ENCODE data around the gene CELF4. TPM values are rescaled to one million over a fixed set of nuclear protein-coding genes. Genes with fewer than 3 reads are reported as not detected.

Gene CELF4
- total RNA-seq, 3 donors from 2014 or later: 1.0 TPM; not detected in 2

DNA sequence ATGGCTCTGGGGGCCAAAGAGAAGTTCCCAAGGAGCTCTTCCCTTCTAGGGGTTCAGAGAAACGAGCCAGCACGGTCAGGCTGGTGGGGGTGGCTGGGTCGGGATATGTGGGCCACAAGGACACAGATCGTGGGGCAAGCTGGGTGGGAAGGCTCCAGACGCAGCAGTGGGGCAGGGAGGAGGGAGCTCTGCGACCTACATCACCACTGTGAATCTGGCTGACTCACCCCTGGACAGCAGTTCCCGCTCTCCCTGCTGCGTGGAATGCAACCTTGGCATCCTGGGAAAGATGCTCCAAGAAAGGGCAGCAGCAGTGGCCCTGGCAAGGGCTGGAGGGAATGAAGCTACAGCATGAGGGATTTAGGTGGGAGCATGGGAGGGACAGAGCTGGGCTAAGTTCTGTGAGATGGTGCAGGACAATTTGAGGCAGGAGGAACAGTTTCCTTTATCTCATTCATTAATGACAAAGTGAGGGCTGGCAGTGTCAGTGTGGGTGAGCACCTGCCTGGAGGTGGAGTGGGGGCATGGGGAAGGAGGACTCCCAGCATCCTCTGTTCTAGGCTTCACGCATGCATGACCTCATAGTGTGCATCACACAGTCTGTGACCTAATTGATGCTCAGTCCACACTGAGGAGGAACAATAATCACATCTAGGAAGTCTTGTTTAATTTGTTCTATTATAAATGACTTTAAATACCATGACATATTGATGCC is 25.0 kb downstream of the CELF4 start:
- TF ChIP-seq, protein P1, sequence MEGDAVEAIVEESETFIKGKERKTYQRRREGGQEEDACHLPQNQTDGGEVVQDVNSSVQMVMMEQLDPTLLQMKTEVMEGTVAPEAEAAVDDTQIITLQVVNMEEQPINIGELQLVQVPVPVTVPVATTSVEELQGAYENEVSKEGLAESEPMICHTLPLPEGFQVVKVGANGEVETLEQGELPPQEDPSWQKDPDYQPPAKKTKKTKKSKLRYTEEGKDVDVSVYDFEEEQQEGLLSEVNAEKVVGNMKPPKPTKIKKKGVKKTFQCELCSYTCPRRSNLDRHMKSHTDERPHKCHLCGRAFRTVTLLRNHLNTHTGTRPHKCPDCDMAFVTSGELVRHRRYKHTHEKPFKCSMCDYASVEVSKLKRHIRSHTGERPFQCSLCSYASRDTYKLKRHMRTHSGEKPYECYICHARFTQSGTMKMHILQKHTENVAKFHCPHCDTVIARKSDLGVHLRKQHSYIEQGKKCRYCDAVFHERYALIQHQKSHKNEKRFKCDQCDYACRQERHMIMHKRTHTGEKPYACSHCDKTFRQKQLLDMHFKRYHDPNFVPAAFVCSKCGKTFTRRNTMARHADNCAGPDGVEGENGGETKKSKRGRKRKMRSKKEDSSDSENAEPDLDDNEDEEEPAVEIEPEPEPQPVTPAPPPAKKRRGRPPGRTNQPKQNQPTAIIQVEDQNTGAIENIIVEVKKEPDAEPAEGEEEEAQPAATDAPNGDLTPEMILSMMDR (IDR thresholded peaks at IDR 0.05): no peak
- TF ChIP-seq POLR2AphosphoS5 (IDR thresholded peaks at IDR 0.05) (no peak), POLR2A (IDR thresholded peaks at IDR 0.05) (no peak)
- Histone ChIP-seq H3K4me1 (no peaks in the 10 kb centered on the region), H3K27me3 (peaks cover 0 to 32% of the 10 kb centered on the region in 2 donors), H3K4me3 (no peak overlapping the region), H3K9me3 (no peaks in the 10 kb centered on the region), H3K36me3 (no peaks in the 10 kb centered on the region), H3K27ac (no peak overlapping the region)
- intact Hi-C loops (cut with DNase I; ENCODE audit: low total_unique reads): loop anchor here (10.0 kb wide), 1 partner anchor 196 kb away; no protein-coding TSS in a partner anchor
- no peak for DNase-seq (ENCODE audit: low spot score in 2 of 2)

DNA sequence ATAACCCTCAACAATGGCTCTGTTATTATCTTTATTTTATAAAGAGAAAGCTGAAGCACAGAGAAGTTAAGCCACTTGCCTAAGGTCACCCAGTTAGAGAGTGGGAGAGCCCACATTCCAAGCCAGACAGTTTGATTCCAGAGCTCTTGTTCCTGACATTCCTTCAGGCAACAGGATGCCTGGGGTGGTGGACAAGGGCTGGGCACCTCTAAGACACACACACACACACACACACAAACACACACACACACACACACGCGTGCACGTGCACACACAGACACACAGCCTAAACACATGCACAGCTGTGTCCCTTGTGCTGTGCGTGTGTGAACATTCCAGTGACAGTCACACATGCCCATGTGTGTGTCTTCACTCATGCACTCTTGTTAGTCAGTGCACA is 26.4 kb downstream of the CELF4 start:
- intact Hi-C loops (cut with DNase I; ENCODE audit: low total_unique reads): loop anchor here (10.0 kb wide), 1 partner anchor 74 kb away; no protein-coding TSS in a partner anchor
- no peak overlapping the region for H3K4me3 ChIP-seq
- no peak overlapping the region for H3K27ac ChIP-seq
- DNase-seq (ENCODE audit: low spot score in 2 of 2): no peak
- no peaks in the 10 kb centered on the region for H3K36me3 ChIP-seq
- TF ChIP-seq POLR2A (IDR thresholded peaks at IDR 0.05) (no peak), POLR2AphosphoS5 (IDR thresholded peaks at IDR 0.05) (no peak)
- TF ChIP-seq, protein P1 (IDR thresholded peaks at IDR 0.05): no peak
- no peaks in the 10 kb centered on the region for H3K4me1 ChIP-seq
- no peaks in the 10 kb centered on the region for H3K9me3 ChIP-seq
- H3K27me3 ChIP-seq: peaks cover 0 to 32% of the 10 kb centered on the region in 2 donors

DNA sequence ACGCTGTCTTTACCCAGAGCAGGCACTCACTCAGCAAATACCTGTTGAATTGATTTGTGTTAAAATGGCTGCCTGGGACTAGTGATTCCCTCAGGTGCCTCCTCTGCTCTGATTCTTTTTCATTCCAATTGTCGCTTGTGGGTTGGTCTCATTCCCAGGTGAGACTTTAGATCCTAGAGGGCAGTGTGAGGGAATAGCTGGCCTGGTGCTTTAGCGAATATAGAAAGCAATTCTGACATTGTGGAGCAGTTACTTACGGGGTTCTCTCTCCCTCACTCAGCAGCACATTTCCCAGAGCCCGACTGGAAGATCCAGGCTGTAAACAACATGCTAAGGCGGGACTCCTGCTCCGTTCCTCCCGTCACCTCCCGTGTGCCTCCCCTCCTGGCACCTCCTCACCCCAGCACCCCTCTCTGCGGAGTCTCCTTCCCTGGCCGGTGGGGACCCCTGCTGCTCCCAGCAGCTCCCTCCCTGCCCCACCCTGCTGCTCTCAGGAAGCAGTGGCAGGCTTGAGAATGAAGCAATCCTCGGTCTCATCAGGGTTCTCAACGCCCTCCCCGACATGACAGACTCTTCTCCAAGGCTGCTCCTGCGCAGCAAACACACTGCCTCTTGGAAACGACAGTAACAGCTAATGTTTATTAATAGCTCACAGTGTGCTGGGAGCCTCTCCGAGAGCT is 26.9 kb downstream of the CELF4 start:
- Histone ChIP-seq H3K4me1 (no peaks in the 10 kb centered on the region), H3K27ac (no peak overlapping the region), H3K4me3 (no peak overlapping the region), H3K27me3 (peaks cover 0 to 32% of the 10 kb centered on the region in 2 donors), H3K9me3 (no peaks in the 10 kb centered on the region), H3K36me3 (no peaks in the 10 kb centered on the region)
- intact Hi-C loops (cut with DNase I; ENCODE audit: low total_unique reads): loop anchor here (10.0 kb wide), 1 partner anchor 74 kb away; no protein-coding TSS in a partner anchor
- no peak for DNase-seq (ENCODE audit: low spot score in 2 of 2)
- TF ChIP-seq POLR2AphosphoS5 (IDR thresholded peaks at IDR 0.05) (no peak), POLR2A (IDR thresholded peaks at IDR 0.05) (no peak)
- TF ChIP-seq, protein P1 (IDR thresholded peaks at IDR 0.05): no peak

DNA sequence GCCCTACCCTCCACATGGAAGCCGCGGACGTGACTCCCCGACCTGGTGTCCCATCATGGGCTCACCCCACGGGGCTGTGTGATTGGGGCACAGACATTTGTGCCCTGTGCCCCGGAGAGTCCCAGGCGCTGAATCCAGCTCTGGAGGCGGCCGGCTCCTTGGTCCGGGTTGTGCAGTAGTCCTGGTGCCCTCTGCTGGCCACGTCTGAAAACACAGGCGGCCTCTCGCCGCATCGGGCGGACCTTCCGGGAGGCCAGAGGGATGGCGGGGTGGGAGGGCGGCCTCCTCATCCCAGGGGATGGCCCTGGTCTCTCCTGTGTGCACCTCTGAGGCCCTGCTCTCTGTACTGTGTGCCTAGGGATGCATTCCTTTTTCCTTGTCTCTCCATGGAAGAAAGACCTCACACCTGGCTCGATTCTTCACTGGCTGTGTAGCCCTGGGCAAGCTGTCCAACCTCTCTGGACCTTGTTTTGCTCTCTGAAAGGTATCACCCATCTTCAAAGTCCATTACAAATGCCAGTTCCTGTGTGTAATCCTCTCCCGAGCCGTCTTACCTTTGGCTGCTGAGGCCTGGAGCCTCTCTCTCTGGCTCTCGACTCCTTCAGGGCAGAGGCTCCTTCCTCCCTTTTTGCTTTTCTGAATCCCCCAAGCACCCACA is 27.6 kb downstream of the CELF4 start:
- Histone ChIP-seq H3K27ac (no peak overlapping the region), H3K27me3 (peaks cover 0 to 32% of the 10 kb centered on the region in 2 donors), H3K36me3 (no peaks in the 10 kb centered on the region), H3K4me1 (no peaks in the 10 kb centered on the region), H3K4me3 (no peak overlapping the region), H3K9me3 (no peaks in the 10 kb centered on the region)
- TF ChIP-seq, protein P1 (IDR thresholded peaks at IDR 0.05): peak; percentile 71 to 76 (median 71)
- TF ChIP-seq POLR2AphosphoS5 (IDR thresholded peaks at IDR 0.05) (no peak), POLR2A (IDR thresholded peaks at IDR 0.05) (no peak)
- peak; percentile 52 to 67 for DNase-seq (ENCODE audit: low spot score in 2 of 2)
- intact Hi-C loops (cut with DNase I; ENCODE audit: low total_unique reads): loop anchor here (10.0 kb wide), 1 partner anchor 73 kb away; no protein-coding TSS in a partner anchor

Measured in breast epithelium (tissue), 4 donors.